HK-2 (cell line): ENCODE data around the gene RASD2.
A peak's percentile ranks its signal among the peaks of the same experiment; 100 is the strongest.

Source experiments
- DNase-seq: peaks from one replicate; pipeline ENCODE4 v3.0.0-alpha.2; 2018; ENCODE audit not compliant: unreplicated experiment

RASD2 gene

DNA sequence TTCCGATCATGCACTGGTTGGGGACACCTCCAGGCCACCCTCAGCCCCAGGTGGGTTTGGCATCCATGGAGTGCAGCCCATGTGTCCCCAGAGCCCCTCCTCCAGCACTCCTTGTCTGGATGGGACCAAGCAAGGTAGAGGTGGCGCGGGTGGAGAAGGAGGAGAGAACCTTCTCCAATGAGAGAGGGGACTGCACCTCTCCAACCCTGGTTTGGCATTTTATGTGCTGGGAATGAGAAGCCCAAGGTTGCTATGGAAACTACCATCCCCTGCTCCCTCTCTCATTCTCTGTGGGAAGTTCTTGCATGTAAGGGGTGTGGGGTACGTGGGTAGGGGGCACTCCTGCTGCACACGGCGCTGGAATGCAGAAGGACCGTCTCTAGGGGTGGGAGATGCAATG, 21.8 kb upstream of the RASD2 start:
- DNase-seq = no peak

DNA sequence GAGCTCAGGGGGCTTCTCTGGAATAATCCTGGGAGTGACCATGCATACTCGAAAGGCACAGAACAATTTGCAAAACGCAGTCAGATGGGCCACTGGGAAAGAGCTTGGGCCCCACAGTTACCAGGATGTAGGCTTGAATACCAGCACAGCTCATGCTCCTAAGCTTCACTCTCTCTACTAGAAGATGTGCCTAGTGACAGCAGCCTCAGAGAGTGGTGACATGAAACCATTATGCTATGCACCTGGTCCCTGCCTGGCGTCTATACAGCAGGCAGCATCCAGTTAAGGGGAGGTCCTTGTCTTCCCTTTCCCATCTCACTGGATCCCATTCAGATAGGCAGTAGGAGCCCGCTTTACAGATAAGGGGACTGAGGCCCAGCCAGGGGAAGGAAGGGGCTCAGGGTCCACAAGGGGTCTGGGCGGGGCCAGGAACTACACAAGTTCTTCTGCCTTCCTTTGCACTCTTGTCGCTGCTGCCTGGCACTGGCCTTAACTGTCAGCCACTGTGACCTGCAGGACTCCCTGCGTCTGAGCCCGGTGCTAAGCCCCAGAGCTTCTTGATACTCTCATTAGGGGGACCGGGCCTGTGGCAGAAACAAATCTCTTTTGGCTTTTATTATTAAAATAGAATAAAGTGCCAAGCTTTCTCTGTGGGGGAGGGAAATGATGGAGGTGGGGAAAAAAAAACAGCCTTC, 21.2 kb upstream of the RASD2 start:
- no peak for DNase-seq

DNA sequence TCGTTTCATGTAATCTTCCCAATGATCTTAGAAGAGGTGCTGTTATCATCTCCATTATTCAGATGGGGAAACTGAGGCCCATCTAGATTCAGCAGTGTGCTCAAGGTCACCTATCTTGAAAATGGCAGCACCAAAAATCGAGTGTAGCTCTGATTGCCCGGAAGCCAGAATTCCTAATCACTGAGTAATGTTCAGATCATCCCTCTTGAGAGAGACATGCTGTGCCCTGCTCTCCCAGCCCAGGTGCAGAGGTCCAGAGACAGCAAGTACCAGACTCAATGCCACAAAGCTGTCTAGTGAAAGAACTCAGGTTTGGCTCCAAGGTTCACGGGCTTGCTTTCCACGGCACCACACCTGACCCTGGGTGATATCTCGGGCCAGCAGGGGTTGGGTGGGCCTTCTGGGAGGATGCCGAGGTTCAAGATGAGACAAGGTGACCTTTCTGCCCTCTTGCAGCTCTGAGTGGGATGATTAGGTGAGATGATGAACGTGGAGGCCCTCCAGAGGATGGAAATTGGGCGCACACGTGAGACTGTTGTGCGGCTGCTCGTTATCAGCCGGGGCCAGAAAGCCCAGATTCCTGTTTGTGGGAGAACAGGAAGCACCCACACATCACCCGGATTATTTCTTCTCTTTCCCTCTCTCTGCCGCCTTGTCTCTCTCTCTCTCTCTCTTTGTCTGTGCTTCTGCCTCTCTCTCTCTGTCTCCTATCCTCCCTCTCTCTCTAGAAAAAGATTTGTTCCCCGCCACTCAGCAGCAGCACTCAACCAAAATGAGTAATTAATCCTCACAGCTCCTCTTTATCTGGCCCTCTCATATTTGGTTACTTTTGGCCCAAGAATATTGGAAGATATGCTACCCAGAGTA, 19.0 kb upstream of the RASD2 start:
- DNase-seq = no peak

DNA sequence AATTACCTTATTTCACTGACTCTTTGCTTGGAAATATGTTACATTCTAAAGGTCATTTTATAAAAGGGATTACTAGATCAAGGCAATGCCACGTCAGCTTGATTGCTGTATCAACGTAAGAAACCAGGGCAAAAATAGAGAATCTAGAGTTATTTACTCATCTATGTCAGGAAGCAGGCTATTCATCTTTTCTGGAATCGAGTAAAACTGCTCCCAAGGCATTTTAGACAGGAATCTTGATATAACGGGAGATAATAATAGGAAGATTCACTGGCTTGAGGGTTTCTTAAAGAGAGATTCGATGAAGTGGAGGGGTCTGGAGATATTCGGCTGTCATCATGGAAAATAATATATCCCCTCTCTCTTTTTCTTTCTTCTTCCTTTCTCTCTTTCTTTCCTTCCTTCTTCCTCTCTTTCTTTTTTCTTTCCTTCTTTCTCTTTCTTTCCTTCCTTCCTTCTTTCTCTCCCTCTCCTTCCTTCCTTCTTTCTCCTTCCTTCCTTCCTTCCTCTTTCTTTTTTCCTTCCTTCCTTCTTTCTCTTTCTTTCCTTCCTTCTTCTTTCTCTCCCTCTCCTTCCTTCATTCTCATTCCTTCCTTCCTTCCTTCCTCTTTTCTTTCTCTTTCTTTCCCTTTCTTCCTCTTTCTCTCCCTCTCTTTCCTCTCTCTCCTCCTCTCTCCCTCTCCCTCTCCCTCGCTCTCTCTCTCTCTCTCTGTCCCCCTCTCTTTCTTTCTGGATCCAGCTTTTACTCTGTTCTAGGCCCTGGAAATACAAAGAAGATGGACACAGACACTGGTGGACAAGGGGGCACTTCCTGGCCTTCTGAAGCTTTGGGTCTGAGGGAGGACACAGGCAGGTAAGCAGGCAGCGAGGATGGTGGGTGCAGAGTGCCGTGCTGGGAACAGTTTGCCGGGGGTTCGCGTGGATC, 18.1 kb upstream of the RASD2 start:
- DNase-seq = no peak

DNA sequence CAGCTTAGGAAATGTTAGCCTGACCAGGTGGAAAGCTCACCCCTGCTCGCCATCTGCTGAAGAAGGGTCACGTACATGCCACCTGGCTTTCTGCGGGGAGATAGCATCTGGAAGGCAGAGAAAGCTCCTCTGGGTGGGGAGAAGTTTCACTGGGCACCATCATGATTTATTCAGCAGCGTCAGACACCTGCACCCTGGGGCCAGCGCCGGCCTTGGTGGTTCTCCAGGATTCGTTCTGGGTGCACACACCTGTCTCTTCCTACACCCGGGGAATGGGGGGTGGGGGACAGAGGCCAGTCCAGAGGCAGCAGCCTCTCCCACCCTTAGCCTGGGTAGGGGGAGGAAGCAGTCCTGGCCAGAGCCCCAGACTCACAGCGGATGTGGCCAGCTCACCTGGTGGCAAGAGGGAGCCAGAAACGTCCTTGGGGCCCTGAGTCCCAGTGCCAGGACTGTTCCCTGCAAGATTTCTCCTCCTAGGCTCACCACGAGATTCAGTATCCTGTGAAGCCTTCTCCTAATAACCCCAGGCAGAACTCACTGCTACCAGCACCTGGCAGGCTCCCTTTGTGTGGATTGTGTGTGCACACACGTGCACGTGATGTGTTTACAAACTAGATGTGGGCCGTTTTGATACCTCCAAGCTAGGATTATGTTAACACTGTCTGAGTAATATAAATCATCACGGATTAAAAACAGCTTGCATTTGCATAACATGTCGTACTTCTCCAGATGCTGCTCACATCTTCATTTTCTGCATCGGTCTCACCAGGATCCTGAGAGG, 17.3 kb upstream of the RASD2 start:
- no peak for DNase-seq

DNA sequence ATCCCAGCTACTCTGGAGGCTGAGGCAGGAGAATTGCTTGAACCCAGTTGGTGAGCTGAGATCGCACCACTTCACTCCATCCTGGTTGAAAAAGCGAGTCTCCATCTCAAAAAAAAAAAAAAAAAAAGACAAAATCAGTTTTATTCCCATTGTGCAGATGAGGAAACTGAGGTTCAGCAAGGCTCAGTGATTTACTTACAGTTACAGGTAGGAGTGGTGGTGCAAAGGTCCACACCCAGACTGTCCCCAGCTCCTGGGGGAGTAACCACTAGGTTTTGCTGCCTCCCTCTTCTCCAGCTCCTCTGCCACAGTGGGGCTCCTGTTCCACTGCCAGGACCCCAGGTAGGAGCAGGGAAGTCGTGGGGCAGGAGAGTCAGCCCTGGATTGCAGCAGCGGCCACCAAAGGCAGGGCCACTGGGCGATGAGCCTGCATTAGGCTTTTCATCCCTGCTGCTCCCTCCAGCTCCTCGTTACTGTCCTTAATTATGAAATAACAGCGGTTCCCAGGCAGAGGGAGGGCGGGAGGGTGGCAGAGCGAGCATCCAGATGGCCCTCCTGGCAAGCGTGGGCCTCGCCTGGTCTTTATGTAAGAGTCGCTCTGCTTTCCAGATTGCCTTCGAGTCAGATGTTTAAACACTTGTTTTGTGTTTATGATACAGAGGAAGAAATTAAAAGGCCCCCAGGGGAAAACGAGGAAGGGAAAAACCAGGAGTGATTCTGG, 15.5 kb upstream of the RASD2 start:
- DNase-seq = no peak

DNA sequence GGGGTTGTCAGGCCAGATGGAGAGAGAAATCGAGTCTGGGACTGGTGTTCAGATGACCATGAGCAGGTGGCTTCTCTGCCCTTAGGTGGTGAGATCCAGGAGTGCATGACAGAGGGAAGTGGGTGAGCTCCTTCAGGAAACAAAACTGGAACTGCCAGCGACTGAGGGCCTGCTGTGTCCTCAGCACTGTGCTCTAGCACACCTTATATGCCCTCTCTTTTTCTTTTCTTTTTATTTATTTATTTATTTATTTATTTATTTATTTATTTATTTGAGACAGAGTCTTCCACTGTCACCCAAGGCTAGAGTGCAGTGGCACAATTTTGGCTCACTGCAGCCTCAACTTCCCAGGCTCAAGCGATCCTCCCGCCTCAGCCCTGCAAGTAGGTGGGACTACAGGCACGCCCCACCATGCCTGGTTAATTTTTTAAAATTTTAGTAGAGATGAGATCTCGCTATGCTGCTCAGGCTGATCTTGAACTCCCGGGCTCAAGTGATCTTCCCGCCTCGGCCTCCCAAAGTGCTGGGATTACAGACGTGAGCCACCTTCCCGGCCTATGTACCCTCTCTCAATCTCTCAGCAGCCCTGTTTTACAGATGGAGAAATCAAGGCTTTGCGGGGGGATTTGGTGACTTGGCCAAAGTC, 14.8 kb upstream of the RASD2 start:
- no peak for DNase-seq

DNA sequence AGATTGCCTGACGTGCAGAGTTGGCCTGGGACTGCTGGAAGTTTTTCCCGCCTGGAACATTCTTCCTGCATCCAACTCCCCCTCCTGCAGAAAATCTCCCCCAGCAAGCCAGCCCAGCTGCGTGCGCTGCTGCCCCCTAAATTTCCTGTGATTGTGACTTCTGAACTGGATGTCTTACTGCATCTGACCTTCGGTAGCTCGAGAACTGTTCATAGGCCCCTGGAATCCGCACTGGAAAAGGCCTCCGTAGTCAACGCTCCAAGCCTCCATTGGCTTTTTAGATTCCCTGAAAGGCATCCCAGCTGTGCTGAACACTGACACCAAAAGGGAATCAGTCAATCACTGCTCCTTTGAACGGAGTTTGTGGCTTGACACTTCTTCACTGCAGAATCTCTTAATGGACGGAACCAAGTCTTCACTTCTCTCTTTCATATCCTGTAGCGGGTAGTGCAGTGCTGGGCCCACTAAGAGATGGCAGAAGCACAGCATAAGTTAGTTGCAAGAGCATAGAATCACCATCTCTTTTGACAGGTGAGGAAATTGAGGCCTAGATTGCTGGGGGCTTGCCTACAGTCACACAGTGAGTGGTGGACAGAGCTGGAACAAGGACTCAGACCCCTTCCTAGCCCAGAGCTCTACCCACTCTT, 14.2 kb upstream of the RASD2 start:
- no peak for DNase-seq

DNA sequence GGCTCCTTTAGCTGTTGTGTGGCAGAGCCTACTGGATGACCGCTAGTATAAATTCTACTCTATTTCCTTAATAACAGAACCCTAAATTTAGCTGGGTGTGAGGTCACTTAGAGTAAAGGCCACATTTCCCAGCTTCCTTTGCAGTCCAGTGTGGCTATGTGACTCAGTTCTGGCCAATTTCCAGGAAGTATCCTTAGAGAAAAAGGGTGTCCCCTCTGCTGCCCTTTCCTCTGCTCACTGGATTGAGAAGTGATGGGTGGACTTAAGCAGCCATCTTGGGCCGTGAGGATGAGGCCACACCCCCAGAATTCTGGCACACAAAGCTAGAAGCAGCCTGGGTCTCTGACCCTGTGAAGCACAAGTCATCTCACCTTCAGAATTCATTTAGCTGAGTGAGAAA, 11.7 kb upstream of the RASD2 start:
- DNase-seq = no peak

DNA sequence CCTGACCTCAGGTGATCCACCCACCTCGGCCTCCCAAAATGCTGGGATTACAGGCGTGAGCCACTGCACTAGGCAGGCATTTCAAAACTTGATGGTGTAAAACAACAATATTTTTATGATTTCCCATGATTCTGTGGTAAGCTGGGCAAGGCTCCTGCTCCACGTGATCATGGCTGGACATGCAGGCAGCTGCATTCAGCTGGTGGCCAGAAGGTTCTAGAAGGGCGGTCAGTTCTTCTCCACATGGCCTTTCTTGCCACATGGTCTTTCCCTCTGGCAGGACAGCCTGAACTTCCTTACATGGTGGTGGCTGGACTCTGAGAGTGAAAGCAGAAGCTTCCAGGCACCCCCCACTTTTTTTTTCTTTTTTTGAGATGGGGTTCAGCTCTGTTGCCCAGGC, 9.9 kb upstream of the RASD2 start:
- DNase-seq = no peak

DNA sequence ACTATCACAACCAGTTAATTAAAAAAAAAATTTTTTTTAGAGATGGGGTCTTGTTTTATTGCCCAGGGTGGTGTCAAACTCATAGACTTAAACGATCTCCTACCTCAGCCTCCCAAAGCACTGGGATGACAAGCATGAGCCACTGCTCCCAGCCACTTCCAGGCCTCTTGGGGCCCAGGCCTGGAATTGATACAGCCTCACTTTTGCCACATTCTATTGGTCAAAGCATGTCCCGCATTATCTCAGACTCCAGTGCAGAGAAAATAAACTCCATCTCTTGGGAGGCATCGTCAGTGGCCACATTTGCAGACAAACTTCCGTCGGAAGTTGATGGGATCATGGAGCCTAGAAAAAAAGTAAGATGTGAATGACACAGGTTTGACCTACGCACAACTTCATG, 9.4 kb upstream of the RASD2 start:
- DNase-seq = no peak

DNA sequence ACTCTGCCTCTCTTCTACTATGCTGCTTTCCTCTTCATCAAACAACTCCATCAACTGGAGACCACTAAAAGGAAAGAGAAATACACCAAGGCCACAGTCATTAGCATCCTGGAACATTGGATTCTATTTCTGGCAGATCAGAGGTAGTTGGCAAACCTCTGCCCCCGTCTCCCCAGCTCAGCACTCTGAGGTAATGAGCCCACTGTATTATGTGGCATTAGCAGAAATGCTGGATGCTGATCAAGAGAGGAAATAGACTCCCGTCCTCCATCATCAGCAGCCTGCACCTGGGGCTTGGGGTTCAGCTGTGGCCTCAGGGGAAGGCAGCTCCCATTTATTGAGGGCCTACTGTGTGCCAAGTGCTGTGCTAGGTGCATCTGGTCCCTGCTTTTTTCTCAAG, 9.0 kb upstream of the RASD2 start:
- no peak for DNase-seq

DNA sequence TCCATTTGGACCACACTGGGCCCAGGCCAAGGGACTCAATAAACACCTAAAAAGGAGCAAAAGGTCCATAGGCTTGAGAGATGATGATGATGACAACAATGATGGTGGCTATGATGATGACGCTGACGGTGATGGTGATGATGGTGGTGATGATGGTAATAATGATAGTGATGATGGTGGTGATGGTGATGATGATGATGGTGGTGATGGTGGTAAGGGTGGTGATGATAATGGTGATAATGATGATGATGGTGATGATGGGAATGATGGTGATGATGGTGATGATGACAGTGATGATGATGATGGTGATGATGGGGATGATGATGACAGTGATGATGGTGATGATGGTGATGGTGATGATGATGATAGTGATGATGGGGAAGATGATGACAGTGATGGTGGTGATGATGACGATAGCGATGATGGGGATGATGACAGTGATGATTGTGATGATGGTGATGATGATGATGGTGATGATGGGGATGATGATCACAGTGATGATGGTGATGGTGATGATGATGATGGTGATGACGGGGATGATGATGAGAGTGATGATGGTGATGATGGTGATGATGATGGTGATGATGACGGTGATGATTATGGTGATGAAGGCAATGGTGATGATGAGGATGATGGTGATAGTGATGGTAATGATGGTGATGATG, 7.1 kb upstream of the RASD2 start:
- no peak for DNase-seq

DNA sequence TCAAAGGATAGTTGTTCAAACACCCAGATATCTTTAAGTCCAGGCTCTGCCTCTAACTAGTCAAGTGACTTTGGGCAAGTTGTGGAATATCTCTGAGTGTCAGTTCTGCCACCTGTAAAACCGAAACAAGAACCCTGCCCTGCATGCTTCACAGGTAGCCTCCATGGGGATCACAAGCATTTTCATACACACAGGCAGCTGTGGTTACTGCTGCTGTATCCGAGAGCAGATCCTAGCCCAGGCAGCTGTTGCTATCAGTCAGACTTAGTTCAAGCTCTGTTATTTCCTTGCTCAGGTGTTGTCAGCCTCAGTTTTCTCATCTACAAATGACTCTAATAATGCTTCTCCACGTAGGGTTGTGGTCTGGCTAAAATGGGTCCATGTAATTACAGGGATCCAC, 6.5 kb upstream of the RASD2 start:
- no peak for DNase-seq

DNA sequence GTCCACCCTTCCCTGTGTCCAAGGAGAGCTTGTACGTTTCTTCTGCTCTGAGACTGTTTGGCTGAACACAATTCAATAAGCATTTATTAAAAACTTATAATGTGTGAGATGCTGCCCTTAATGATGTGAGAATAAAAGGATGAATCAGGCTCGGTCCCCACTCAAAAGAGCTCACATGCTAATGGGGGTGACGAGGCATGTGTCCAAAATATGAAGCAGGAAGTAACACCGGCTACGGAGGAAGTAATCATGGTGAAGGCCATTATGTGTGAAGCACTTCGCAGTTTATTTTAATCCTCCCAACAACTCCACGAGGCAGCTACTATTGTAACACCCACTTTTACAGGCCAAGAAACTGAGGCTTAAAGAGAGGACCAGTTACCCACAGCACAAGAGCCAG, 3.4 kb upstream of the RASD2 start:
- no peak for DNase-seq

DNA sequence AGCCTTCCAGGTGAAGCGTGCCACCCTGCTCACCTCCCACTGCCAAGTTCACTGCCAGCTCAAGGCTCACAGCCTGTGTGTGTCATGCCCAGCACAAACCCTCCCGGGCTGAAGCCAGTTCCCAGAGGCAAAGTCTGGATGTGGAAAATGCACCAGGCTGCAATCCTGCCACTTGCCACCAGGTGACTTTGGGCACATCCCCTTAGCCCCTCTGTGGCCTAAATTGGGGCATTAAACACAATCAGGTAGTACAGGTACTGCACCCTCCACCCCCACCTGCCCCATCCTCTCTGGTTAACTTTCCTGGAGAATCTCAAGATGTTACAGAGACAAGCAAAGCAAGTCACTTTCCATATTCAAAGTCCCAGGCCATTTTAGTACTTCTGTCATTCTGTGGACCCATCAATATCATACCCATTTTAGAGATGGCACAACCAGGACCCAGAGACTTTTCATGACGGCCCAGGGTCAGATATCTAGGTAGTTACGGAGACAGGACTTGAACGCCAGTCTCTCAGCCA, 1.8 kb upstream of the RASD2 start:
- peak; percentile 38 for DNase-seq

DNA sequence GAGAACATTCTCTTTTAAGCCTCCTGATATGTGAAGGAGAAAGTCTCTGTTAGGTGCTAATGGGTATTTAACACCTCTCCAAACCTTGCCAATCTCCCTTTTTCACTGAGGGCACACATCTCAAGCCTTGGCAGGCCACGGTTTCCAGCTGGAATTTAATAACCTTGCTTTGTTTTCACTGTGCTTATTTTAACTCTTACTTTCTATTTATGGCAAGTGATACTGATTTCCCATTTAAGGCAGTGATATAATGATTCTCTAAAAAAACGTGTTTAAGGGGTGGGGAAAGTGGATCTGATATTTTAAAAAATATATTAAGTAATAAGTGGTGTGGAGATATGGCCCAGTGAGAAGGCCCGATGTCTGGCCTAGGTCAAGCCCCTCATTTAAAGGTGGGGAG, 1.1 kb upstream of the RASD2 start:
- no peak for DNase-seq

DNA sequence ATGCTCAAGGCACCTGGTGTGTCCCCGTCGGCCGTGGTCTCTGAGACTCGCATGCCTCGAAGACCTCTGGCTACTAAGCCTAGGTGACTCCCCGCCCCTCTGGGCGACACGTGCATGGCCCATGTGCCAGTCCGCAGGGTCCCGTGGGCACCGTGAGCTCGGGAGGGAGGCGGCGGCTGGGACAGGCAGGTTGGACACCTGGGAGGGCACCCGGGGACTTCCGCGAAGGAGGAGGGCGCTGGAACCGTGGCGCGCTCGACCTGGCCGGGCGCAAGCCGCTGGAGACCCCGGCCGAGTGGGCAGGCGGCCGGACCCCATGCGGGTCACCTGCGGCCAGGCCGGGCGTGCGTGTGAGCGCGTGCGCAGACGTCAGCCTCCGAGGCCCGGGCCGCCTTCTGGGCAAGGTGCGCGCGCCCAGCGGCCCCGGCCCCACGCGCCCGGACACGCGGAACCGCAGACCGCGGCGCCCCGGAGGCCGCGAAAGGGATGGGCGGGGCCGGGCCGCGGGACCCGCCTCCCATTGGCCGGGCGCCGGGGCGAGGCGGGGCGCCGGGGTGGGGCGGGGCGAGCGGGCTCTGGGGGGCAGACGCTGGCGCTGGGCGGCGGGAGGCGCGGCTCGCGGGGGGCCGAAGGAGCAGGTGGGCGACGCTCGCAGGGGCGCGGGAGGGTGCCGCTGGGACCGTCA, 579 bp upstream of the RASD2 start:
- peak; percentile 66 for DNase-seq
